NCI-H2196 (cell line): Measurements from ENCODE around the gene SND1.

Source experiments
- DNase-seq: peaks from one replicate; lab custom pipeline; 2025; ENCODE audit not compliant: unreplicated experiment; lab: John Stamatoyannopoulos, UW

SND1 gene

GRCh38 chr7:127885843-127886242, 233.8 kb downstream of the SND1 start:
- no peak for DNase-seq

GRCh38 chr7:127886248-127886647, 234.3 kb downstream of the SND1 start:
- no peak for DNase-seq

- DNase-seq = no peak
Observed at GRCh38 chr7:127887096-127887495, 235.1 kb downstream of the SND1 start.

GRCh38 chr7:127887631-127888030, 235.6 kb downstream of the SND1 start:
- no peak for DNase-seq

GRCh38 chr7:127888411-127888810, 236.4 kb downstream of the SND1 start:
- no peak for DNase-seq

- no peak for DNase-seq
Observed at GRCh38 chr7:127888825-127889224, 236.8 kb downstream of the SND1 start.

- DNase-seq = no peak
Observed at GRCh38 chr7:127889677-127890076, 237.7 kb downstream of the SND1 start.

- DNase-seq = no peak
Observed at GRCh38 chr7:127890726-127891125, 238.7 kb downstream of the SND1 start.

- DNase-seq = no peak
Observed at GRCh38 chr7:127891144-127891543, 239.2 kb downstream of the SND1 start.

GRCh38 chr7:127891854-127892438, 240.0 kb downstream of the SND1 start:
- no peak for DNase-seq

GRCh38 chr7:127892488-127893314, 240.7 kb downstream of the SND1 start:
- no peak for DNase-seq

- no peak for DNase-seq
Observed at GRCh38 chr7:127893547-127893946, 241.6 kb downstream of the SND1 start.

GRCh38 chr7:127894588-127894987, 242.6 kb downstream of the SND1 start:
- DNase-seq = no peak

- DNase-seq = no peak
Observed at GRCh38 chr7:127895360-127895759, 243.4 kb downstream of the SND1 start.

GRCh38 chr7:127895814-127896280, 243.9 kb downstream of the SND1 start:
- no peak for DNase-seq

- no peak for DNase-seq
Observed at GRCh38 chr7:127896659-127897058, 244.7 kb downstream of the SND1 start.

GRCh38 chr7:127897704-127898454, 245.9 kb downstream of the SND1 start:
- no peak for DNase-seq

GRCh38 chr7:127899411-127899810, 247.4 kb downstream of the SND1 start:
- no peak for DNase-seq

- DNase-seq = no peak
Observed at GRCh38 chr7:127900141-127900540, 248.1 kb downstream of the SND1 start.

GRCh38 chr7:127900732-127901685, 249.0 kb downstream of the SND1 start:
- DNase-seq = no peak
